Left forelimb (tissue), 1 donor: Measurements from ENCODE around the gene ASB14.

Experiments used
- DNase-seq: peaks from one replicate; pipeline ENCODE4 v3.0.0-alpha.2; 2018; ENCODE audit warnings: low spot score

Gene ASB14

GRCh38 chr3:57261119-57261518, 31.4 kb downstream of the ASB14 start:
- DNase-seq: no peak

GRCh38 chr3:57257678-57258077, 34.8 kb downstream of the ASB14 start:
- no peak for DNase-seq

GRCh38 chr3:57256844-57257243, 35.6 kb downstream of the ASB14 start:
- DNase-seq: no peak

- no peak for DNase-seq
These were observed 40.1 kb downstream of the ASB14 start for GRCh38 chr3:57252404-57252803.

GRCh38 chr3:57244946-57245345, 47.5 kb downstream of the ASB14 start:
- no peak for DNase-seq

- no peak for DNase-seq
These were observed 57.6 kb downstream of the ASB14 start for GRCh38 chr3:57234613-57235575.

- DNase-seq: no peak
These were observed 58.7 kb downstream of the ASB14 start for GRCh38 chr3:57233799-57234198.

- no peak for DNase-seq
These were observed 62.5 kb downstream of the ASB14 start for GRCh38 chr3:57230006-57230405.

- DNase-seq: peak; percentile 76
These were observed 64.3 kb downstream of the ASB14 start for GRCh38 chr3:57227930-57228751.

- peak; percentile 97 for DNase-seq
These were observed 65.1 kb downstream of the ASB14 start, which contains the start of gene APPL1 for GRCh38 chr3:57227204-57227929. Gene APPL1, plus strand, starts transcription at chr3:57227729. Its CDS starts 155 bp downstream, at chr3:57227884.

GRCh38 chr3:57226176-57226575, 66.3 kb downstream of the ASB14 start:
- no peak for DNase-seq

GRCh38 chr3:57224856-57225255, 67.6 kb downstream of the ASB14 start:
- no peak for DNase-seq

GRCh38 chr3:57221883-57222282, 70.6 kb downstream of the ASB14 start:
- no peak for DNase-seq
